ENCODE results near the gene FCHO2. TPM values are rescaled to one million over a fixed set of nuclear protein-coding genes. Genes with fewer than 3 reads are reported as not detected.

The FCHO2 gene
- total RNA-seq, 1 experiment from 2014 or later = 8.9 TPM

GRCh38 chr5:73116506-73116905 lies 160.7 kb downstream of the FCHO2 start:
- Histone ChIP-seq H3K4me3 (no peak overlapping the region), H3K4me1 (replicated peaks) (peaks cover 49% of the 10 kb centered on the region), H3K27ac (peak overlapping the region; percentile 60), H3K27me3 (replicated peaks) (no peaks in the 10 kb centered on the region), H3K36me3 (no peaks in the 10 kb centered on the region), H3K9me3 (replicated peaks) (no peaks in the 10 kb centered on the region)
- no peak for DNase-seq (ENCODE audit: low read depth in 1 of 2, low spot score in 2 of 2)

- Histone ChIP-seq H3K27me3 (replicated peaks) (no peaks in the 10 kb centered on the region), H3K27ac (no peak overlapping the region)
Observed at GRCh38 chr5:73117088-73117740, 161.4 kb downstream of the FCHO2 start.

DNA sequence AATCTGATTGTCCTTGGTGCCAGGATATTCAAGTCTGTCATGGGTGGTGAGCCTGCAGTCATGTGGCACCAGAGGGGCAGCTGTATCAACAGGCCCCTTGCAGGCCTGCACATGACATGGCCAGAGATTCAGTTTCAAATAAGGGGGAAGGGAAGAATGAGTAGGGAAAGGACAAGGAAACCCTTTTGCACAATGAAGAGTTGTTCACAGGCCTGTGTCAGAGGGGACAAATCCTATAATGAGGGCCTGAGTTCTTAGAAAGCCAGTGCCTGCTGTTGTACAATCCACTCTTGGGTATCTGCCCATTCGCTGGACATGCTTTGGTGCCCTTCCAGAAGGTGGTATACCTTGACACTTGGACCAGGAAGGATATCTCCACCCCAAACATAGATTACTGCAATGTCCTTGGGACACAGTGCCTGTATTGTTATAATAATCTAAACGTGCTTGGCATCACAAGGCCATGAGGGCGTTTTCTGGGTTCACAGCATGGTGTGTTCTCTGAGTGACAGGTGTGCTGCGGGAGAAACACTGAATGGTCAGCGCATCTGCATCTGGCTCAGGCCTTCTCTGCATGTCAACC lies 162.6 kb downstream of the FCHO2 start:
- H3K27me3 ChIP-seq (replicated peaks) = no peaks in the 10 kb centered on the region
- no peaks in the 10 kb centered on the region for H3K9me3 ChIP-seq (replicated peaks)
- no peak for DNase-seq (ENCODE audit: low read depth in 1 of 2, low spot score in 2 of 2)
- H3K4me3 ChIP-seq = no peak overlapping the region
- peaks cover 68% of the 10 kb centered on the region for H3K4me1 ChIP-seq (replicated peaks)
- peaks cover 2% of the 10 kb centered on the region; the same call in 1 of the 2 replicates for H3K36me3 ChIP-seq
- H3K27ac ChIP-seq = no peak overlapping the region

More at GRCh38 chr5:73117088-73117740, 161.4 kb downstream of the FCHO2 start:
- H3K9me3 ChIP-seq (replicated peaks) = no peaks in the 10 kb centered on the region
- H3K4me3 ChIP-seq = no peak overlapping the region
- no peak for DNase-seq (ENCODE audit: low read depth in 1 of 2, low spot score in 2 of 2)
- peaks cover 56% of the 10 kb centered on the region for H3K4me1 ChIP-seq (replicated peaks)
- no peaks in the 10 kb centered on the region for H3K36me3 ChIP-seq

DNA sequence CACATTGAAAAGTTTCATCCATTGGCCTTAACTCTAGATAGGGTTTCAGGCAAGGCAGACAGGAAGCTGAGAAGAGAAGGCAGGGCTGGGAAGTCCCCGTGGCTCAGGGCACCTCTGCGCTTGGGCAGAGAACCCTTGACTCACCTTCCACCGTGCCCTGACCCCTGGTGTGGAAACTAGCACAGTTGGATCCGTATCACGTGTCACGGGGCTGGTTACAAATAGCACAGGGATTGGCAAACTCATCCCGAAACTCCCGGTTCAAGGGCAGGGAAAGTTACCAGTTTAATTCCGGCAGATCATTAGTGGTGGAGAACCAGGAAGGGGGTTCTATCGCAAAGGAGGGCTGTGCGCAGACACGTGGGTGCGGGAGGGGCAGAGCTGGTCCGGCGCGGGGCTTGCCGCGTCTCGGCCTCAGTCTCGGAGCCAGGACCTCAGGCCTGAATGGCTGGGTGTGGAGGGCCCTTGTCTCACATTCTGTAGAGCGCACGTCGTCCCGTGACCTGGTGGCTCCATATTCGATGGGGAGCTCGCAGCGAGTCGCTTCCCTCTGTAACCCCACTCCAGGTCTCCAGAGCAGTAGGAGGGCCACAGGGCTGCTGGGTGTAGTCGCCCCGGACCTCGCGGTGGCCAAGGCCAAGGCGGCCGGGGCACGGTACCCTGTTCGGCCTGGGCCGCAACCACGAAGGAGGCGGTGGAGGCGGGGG lies 163.8 kb downstream of the FCHO2 start:
- Histone ChIP-seq H3K4me3 (no peak overlapping the region), H3K36me3 (peaks cover 9% of the 10 kb centered on the region; the same call in 1 of the 2 replicates), H3K27me3 (replicated peaks) (no peaks in the 10 kb centered on the region), H3K4me1 (replicated peaks) (peaks cover 63% of the 10 kb centered on the region), H3K27ac (no peak overlapping the region), H3K9me3 (replicated peaks) (no peaks in the 10 kb centered on the region)
- DNase-seq (ENCODE audit: low read depth in 1 of 2, low spot score in 2 of 2) = no peak

GRCh38 chr5:73120222-73121118 lies 164.6 kb downstream of the FCHO2 start, which contains the start of gene TMEM171:
TSS of gene TMEM171 (plus strand) at chr5:73120575. CDS start at chr5:73123374, 2,799 bp downstream.
- Histone ChIP-seq H3K4me3 (peak within 1 kb of the TSS; percentile 62), H3K27ac (peak within 1 kb of the TSS; percentile 14; the same call in 1 of the 2 replicates), H3K9me3 (replicated peaks) (no peaks in the 10 kb centered on the region), H3K4me1 (replicated peaks) (peaks cover 56% of the 10 kb centered on the region), H3K36me3 (peaks cover 9% of the 10 kb centered on the region; the same call in 1 of the 2 replicates), H3K27me3 (replicated peaks) (no peaks in the 10 kb centered on the region)
- peak; percentile 37 to 55 for DNase-seq (ENCODE audit: low read depth in 1 of 2, low spot score in 2 of 2)

GRCh38 chr5:73121119-73121463 lies 165.2 kb downstream of the FCHO2 start:
- peak overlapping the region; percentile 62 for H3K4me3 ChIP-seq
- H3K4me1 ChIP-seq (replicated peaks) = peaks cover 50% of the 10 kb centered on the region
- no peaks in the 10 kb centered on the region for H3K9me3 ChIP-seq (replicated peaks)
- peak overlapping the region; percentile 14; the same call in 1 of the 2 replicates for H3K27ac ChIP-seq
- no peaks in the 10 kb centered on the region for H3K27me3 ChIP-seq (replicated peaks)
- DNase-seq (ENCODE audit: low read depth in 1 of 2, low spot score in 2 of 2) = peak in 1 of 2 experiments; percentile 31
- H3K36me3 ChIP-seq = peaks cover 9% of the 10 kb centered on the region; the same call in 1 of the 2 replicates

GRCh38 chr5:73122875-73123810 lies 167.3 kb downstream of the FCHO2 start:
- Histone ChIP-seq H3K9me3 (replicated peaks) (no peaks in the 10 kb centered on the region), H3K27me3 (replicated peaks) (no peaks in the 10 kb centered on the region), H3K4me1 (replicated peaks) (peaks cover 39% of the 10 kb centered on the region), H3K27ac (peak overlapping the region; percentile 54), H3K4me3 (no peak overlapping the region), H3K36me3 (peaks cover 9% of the 10 kb centered on the region)
- peak; percentile 42 to 52 for DNase-seq (ENCODE audit: low read depth in 1 of 2, low spot score in 2 of 2)

DNA sequence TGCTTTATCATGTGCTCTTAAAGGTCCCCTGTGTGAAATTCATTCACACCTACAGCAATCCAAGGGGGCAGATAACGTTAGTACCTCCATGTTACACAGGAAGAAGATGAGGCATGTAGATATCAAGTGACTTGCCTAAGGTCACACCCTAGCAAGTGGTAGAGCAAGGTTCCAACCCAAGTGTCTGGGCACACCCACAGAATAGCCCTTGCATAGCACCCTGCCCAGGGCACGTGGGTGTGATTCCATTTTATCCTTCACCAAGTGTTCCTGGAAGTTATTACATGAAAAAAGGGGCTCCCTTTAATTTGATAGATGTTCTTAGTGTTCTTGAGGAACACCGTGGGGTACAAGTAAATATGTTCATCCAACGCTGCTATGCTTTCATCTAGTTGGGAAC lies 169.4 kb downstream of the FCHO2 start:
- H3K27me3 ChIP-seq (replicated peaks) = no peaks in the 10 kb centered on the region
- H3K4me3 ChIP-seq = no peak overlapping the region
- H3K27ac ChIP-seq = no peak overlapping the region
- DNase-seq (ENCODE audit: low read depth in 1 of 2, low spot score in 2 of 2) = no peak
- peaks cover 17% of the 10 kb centered on the region for H3K36me3 ChIP-seq
- H3K4me1 ChIP-seq (replicated peaks) = peaks cover 34% of the 10 kb centered on the region
- H3K9me3 ChIP-seq (replicated peaks) = no peaks in the 10 kb centered on the region

GRCh38 chr5:73126381-73126780 lies 170.5 kb downstream of the FCHO2 start:
- H3K9me3 ChIP-seq (replicated peaks) = no peaks in the 10 kb centered on the region
- H3K36me3 ChIP-seq = peaks cover 17% of the 10 kb centered on the region
- no peak overlapping the region for H3K4me3 ChIP-seq
- no peak for DNase-seq (ENCODE audit: low read depth in 1 of 2, low spot score in 2 of 2)
- peaks cover 23% of the 10 kb centered on the region for H3K4me1 ChIP-seq (replicated peaks)
- H3K27ac ChIP-seq = no peak overlapping the region
- no peaks in the 10 kb centered on the region for H3K27me3 ChIP-seq (replicated peaks)

GRCh38 chr5:73126957-73127356 lies 171.1 kb downstream of the FCHO2 start:
- peaks cover 17% of the 10 kb centered on the region for H3K4me1 ChIP-seq (replicated peaks)
- peaks cover 19% of the 10 kb centered on the region for H3K36me3 ChIP-seq
- H3K9me3 ChIP-seq (replicated peaks) = no peaks in the 10 kb centered on the region
- no peak overlapping the region for H3K4me3 ChIP-seq
- H3K27me3 ChIP-seq (replicated peaks) = no peaks in the 10 kb centered on the region
- no peak overlapping the region for H3K27ac ChIP-seq
- no peak for DNase-seq (ENCODE audit: low read depth in 1 of 2, low spot score in 2 of 2)

- no peak for DNase-seq (ENCODE audit: low read depth in 1 of 2, low spot score in 2 of 2)
Observed at GRCh38 chr5:73129143-73129542, 173.3 kb downstream of the FCHO2 start.

GRCh38 chr5:73130811-73131210 lies 175.0 kb downstream of the FCHO2 start:
- Histone ChIP-seq H3K27ac (no peak overlapping the region), H3K27me3 (replicated peaks) (no peaks in the 10 kb centered on the region), H3K36me3 (peaks cover 11% of the 10 kb centered on the region), H3K4me1 (replicated peaks) (peaks cover 12% of the 10 kb centered on the region), H3K4me3 (no peak overlapping the region), H3K9me3 (replicated peaks) (no peaks in the 10 kb centered on the region)
- no peak for DNase-seq (ENCODE audit: low read depth in 1 of 2, low spot score in 2 of 2)

More at GRCh38 chr5:73129143-73129542, 173.3 kb downstream of the FCHO2 start:
- H3K9me3 ChIP-seq (replicated peaks) = no peaks in the 10 kb centered on the region
- H3K4me3 ChIP-seq = no peak overlapping the region
- H3K36me3 ChIP-seq = peaks cover 13% of the 10 kb centered on the region
- no peaks in the 10 kb centered on the region for H3K27me3 ChIP-seq (replicated peaks)
- peaks cover 4% of the 10 kb centered on the region; the same call in 1 of the 2 replicates for H3K4me1 ChIP-seq (replicated peaks)
- no peak overlapping the region for H3K27ac ChIP-seq
